ENCODE results near the gene C19orf81. TPM values are rescaled to one million over a fixed set of nuclear protein-coding genes. Genes with fewer than 3 reads are reported as not detected.

The C19orf81 gene
- total and polyA plus RNA-seq, 2 of the 8 experiments (the other 6 are each of a cell fraction or from before 2014, with no cell fraction given), result 11.7 to 13.0 TPM

GRCh38 chr19:50697414-50698124, 48.3 kb downstream of the C19orf81 start (continued):
- TF ChIP-seq CHD7 (IDR thresholded peaks at IDR 0.05; ENCODE audit: insufficient replicate concordance, low read length) (no peak), JUND (IDR thresholded peaks at IDR 0.05; ENCODE audit: low read length) (no peak), BRCA1 (IDR thresholded peaks at IDR 0.05; ENCODE audit: low read depth, low read length) (no peak), KDM5A (IDR thresholded peaks at IDR 0.05; ENCODE audit: low read length) (no peak), CTCF (IDR thresholded peaks at IDR 0.05; ENCODE audit: control extremely low read depth in 1 of 3, insufficient read depth in 1 of 3, low read depth in 1 of 3, low read length in 3 of 3) (no peak)
- TF ChIP-seq, protein P1, sequence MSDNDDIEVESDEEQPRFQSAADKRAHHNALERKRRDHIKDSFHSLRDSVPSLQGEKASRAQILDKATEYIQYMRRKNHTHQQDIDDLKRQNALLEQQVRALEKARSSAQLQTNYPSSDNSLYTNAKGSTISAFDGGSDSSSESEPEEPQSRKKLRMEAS (IDR thresholded peaks at IDR 0.05), result no peak
